Measurements from ENCODE around the gene EEPD1. TPM values are rescaled to one million over a fixed set of nuclear protein-coding genes. Genes with fewer than 3 reads are reported as not detected.
"Not testable (repeated sequence)": the region's sequence is repeated elsewhere in the genome, so short reads cannot be mapped to it uniquely, and the experiment has no call there.

EEPD1 gene
- total RNA-seq, 2 donors from 2014 or later, result 21.9 to 30.1 TPM

DNA sequence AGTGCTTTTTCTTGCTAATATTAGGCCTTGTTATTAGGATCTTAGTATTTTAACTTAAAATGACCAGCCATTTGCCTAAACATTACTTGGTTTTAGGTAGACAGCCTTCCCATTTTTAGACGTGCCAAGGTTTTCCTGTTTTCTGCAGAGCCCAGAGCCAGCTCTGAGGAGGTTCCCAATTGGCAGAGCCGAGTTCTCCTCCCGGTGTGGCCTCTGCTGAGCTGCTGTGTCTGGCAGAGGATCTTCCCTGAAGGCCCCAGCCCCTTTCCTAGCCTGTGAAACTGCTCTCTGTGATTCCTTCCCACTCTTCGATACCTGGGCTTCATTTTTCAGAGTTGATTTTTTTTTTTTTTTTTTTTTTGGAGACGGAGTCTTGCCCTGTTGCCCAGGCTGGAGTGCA lies 91.4 kb downstream of the EEPD1 start:
- no peaks in the 10 kb centered on the region for H3K27me3 ChIP-seq (replicated peaks; ENCODE audit: insufficient read depth)
- TF ChIP-seq POLR2A (IDR thresholded peaks at IDR 0.05) (no peak), POLR2AphosphoS5 (IDR thresholded peaks at IDR 0.05) (no peak)
- TF ChIP-seq, protein P1, sequence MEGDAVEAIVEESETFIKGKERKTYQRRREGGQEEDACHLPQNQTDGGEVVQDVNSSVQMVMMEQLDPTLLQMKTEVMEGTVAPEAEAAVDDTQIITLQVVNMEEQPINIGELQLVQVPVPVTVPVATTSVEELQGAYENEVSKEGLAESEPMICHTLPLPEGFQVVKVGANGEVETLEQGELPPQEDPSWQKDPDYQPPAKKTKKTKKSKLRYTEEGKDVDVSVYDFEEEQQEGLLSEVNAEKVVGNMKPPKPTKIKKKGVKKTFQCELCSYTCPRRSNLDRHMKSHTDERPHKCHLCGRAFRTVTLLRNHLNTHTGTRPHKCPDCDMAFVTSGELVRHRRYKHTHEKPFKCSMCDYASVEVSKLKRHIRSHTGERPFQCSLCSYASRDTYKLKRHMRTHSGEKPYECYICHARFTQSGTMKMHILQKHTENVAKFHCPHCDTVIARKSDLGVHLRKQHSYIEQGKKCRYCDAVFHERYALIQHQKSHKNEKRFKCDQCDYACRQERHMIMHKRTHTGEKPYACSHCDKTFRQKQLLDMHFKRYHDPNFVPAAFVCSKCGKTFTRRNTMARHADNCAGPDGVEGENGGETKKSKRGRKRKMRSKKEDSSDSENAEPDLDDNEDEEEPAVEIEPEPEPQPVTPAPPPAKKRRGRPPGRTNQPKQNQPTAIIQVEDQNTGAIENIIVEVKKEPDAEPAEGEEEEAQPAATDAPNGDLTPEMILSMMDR (IDR thresholded peaks at IDR 0.05), result no peak
- no peaks in the 10 kb centered on the region for H3K4me1 ChIP-seq (replicated peaks)
- DNase-seq (ENCODE audit: low spot score), result no peak
- 59% methylated on average over 5 of the region's 5 CpGs for WGBS
- intact Hi-C loops (cut with DNase I), result no loop called here
- no peak overlapping the region for H3K4me3 ChIP-seq
- no peak overlapping the region for H3K27ac ChIP-seq
- H3K9me3 ChIP-seq, result no peaks in the 10 kb centered on the region
- H3K36me3 ChIP-seq, result no peaks in the 10 kb centered on the region

DNA sequence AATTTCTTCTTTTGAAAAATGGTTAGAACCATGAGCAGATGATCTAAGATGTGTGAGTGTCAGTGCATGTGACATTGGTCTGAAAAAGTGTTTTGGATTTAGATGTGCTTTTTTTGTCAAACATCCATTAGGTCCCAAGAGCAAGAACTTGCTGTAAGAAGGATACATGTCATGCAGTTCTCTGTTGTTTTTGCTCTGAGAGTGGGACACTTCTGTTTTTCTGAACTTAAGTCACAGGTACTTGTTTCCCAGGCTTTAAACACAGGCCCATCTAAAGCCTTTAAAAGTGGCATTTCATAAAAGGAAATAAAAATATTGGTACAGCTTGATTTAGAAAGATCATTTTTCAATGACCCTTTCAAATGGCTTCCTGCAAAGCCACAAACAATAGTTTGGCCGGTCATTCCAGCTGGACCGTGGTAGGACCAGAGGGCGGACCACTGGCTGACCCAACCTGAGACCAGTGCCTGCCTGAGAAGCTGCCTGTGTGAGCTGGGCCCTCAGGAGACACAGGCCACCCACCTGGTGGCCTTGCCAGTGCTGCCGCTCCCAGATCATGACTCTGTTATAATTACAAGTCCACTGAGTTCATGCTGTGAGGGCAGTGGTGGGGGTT lies 92.7 kb downstream of the EEPD1 start:
- no peak for DNase-seq (ENCODE audit: low spot score)
- Histone ChIP-seq H3K4me1 (replicated peaks) (no peaks in the 10 kb centered on the region), H3K27me3 (replicated peaks; ENCODE audit: insufficient read depth) (no peaks in the 10 kb centered on the region), H3K9me3 (no peaks in the 10 kb centered on the region), H3K36me3 (no peaks in the 10 kb centered on the region), H3K4me3 (no peak overlapping the region), H3K27ac (no peak overlapping the region)
- WGBS, result 93% methylated on average over 4 of the region's 4 CpGs
- intact Hi-C loops (cut with DNase I), result no loop called here
- no peak for TF ChIP-seq POLR2A (IDR thresholded peaks at IDR 0.05)
- TF ChIP-seq POLR2AphosphoS5 (IDR thresholded peaks at IDR 0.05), result no peak
- TF ChIP-seq, protein P1 (IDR thresholded peaks at IDR 0.05), result no peak

DNA sequence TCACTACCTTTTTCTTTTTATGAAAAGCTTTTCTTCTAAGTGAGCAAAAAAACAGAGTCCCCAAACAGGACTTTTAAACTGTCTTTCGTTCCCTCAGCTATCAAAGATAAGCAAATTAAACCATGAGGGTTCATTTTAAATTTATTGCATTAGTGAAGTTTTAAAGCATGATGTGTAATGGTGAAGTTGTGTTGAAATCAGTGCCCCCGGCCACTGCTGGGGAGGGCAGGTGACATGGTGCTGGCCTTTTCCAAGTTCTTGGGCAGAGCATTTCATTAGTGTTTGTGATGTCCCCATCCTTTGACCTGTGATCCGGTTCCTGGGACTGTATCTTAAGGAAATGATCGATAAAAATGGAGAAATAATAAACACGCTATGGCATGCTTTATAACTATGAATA lies 96.0 kb downstream of the EEPD1 start:
- Histone ChIP-seq H3K36me3 (no peaks in the 10 kb centered on the region), H3K27ac (no peak overlapping the region), H3K4me1 (replicated peaks) (no peaks in the 10 kb centered on the region), H3K9me3 (no peaks in the 10 kb centered on the region), H3K27me3 (replicated peaks; ENCODE audit: insufficient read depth) (no peaks in the 10 kb centered on the region), H3K4me3 (no peak overlapping the region)
- TF ChIP-seq POLR2A (IDR thresholded peaks at IDR 0.05) (no peak), POLR2AphosphoS5 (IDR thresholded peaks at IDR 0.05) (no peak)
- TF ChIP-seq, protein P1 (IDR thresholded peaks at IDR 0.05), result no peak
- intact Hi-C loops (cut with DNase I), result no loop called here
- 74% methylated on average over 5 of the region's 5 CpGs for WGBS
- DNase-seq (ENCODE audit: low spot score), result no peak

DNA sequence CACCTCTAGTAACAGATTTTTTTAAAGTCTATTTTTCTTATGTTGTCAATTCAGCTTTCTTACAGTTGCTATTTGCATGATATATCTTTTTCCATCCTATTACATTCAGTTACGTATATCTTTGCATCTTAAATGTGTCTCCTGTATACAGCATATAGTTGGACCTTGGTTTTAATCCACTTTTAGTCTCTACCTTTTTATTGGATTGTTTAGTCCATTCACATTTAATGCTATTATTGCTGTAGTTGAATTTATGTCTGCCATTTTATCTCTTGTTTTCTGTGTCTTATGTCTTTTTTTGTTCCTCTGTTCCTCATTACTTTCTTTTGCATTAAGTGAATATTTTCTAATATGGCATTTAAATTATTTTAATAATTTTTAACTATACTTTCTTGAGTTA lies 100.6 kb downstream of the EEPD1 start:
- Histone ChIP-seq H3K9me3 (no peaks in the 10 kb centered on the region), H3K4me1 (replicated peaks) (peaks cover 7% of the 10 kb centered on the region), H3K36me3 (no peaks in the 10 kb centered on the region), H3K27me3 (replicated peaks; ENCODE audit: insufficient read depth) (no peaks in the 10 kb centered on the region), H3K4me3 (no peak overlapping the region), H3K27ac (no peak overlapping the region)
- intact Hi-C loops (cut with DNase I), result no loop called here
- 100% methylated on average over 1 of the region's 1 CpG for WGBS
- DNase-seq (ENCODE audit: low spot score), result no peak
- no peak for TF ChIP-seq POLR2A (IDR thresholded peaks at IDR 0.05)
- TF ChIP-seq POLR2AphosphoS5 (IDR thresholded peaks at IDR 0.05), result no peak
- TF ChIP-seq, protein P1 (IDR thresholded peaks at IDR 0.05), result no peak

DNA sequence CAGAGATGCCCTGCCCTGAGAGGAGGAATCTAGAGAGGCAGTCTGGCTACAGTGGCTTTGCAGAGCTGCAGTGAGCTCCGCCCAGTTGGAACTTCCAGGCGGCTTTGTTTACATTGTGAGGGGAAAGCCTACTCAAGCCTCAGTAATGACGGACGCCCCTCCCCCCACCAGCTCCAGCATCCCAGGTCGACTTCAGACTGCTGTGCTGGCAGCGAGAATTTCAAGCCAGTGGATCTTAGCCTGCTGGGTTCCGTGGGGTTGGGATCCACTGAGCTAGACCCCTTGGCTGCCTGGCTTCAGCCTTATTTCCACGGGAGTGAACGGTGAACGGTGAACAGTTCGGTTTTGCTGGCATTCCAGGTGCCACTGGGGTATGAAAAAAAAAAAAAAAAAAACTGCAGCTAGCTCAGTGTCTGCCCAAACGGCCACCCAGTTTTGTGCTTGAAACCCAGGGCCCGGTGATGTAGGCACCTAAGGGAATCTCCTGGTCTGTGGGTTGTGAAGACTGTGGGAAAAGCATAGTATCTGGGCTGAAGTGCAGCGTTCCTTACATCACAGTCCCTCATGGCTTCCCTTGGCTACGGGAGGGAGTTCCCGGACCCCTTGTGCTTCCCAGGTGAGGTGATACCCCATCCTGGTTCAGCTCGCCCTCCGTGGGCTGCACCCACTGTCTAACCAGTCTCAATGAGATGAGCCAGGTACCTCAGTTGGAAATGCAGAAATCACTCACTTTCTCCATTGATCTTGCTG lies 105.6 kb downstream of the EEPD1 start:
- intact Hi-C loops (cut with DNase I); H3K36me3 ChIP-seq; H3K9me3 ChIP-seq; H3K4me3 ChIP-seq; H3K27ac ChIP-seq; H3K27me3 ChIP-seq (replicated peaks; ENCODE audit: insufficient read depth): not testable (repeated sequence)
- WGBS, result 41% methylated on average over 17 of the region's 18 CpGs
- TF ChIP-seq POLR2AphosphoS5 (IDR thresholded peaks at IDR 0.05), result peak; percentile 64
- peaks cover 32% of the 10 kb centered on the region for H3K4me1 ChIP-seq (replicated peaks)
- peak; percentile 83 for DNase-seq (ENCODE audit: low spot score)
